ENCODE data around the gene LOXL4. TPM values are rescaled to one million over a fixed set of nuclear protein-coding genes. Genes with fewer than 3 reads are reported as not detected.

Gene LOXL4
- total RNA-seq, result 6.8 and 12.5 TPM in 2 replicates

DNA sequence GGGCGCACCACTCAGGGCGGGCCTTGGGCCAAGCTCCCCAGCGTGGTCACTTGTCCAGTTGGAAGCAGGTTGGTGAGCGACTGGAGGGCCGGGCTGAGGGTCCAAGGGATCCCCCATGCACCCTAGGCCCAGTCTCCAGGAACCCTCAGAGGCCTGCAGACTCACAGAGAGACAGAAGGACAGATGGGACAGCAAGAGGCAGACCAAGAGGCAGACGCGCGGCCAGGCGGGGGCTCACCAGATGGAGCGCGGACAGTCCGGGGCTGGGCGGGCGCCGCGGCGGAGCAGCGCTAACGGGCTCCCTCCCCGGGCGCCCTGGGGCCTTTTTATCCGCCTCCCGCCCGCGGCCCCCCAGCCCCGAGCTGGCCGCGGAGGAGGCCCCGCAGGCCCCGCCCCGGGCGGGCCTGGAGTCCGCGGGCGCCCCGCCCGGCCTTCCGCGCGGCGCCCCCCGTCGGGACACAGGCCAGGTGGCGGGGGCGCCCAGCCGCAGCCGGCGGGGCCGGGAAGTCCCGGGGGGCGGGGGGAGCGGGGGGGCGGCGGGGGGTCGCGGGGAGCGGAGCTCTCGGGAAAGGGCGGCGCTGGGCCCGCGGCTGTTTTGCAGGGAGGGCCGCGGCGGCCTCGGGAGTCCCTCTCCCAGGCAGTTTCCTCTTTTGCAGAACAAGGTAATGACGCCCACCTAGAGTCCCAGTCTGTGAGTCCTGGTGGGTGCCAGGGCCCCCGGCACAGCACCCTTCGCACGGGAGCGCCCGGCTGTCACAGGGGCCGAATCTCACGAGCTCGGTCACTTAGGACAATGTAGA is at the start of gene LOXL4:
Gene LOXL4, minus strand, starts transcription at position 301 of the 800 bp plus-strand sequence. CDS start 5,175 bp downstream, outside the sequence.

Other genes starting within 250 kb of the LOXL4 start
- 0.12 TPM in 1 of 2 replicates, not detected in the other for gene CRTAC1, start 237.6 kb downstream of the LOXL4 start, total RNA-seq
- 6.3 and 7.6 TPM in 2 replicates for gene R3HCC1L, start 133.5 kb downstream of the LOXL4 start, total RNA-seq
- 9.0 and 17.6 TPM in 2 replicates for gene PYROXD2, start 147.0 kb upstream of the LOXL4 start, total RNA-seq
- gene HPS1, start 178.7 kb upstream of the LOXL4 start, total RNA-seq, result 54.9 and 59.7 TPM in 2 replicates

All from pericardium fibroblast (primary cell).